ENCODE measurements around the gene AGPAT3.

GRCh38 chr21:43974791-43975468 is 109.9 kb downstream of the AGPAT3 start:
- TF ChIP-seq RAD21 (conservative IDR thresholded peaks at IDR 0.05 in 1 of 2, IDR thresholded peaks at IDR 0.05 in 1 of 2): no peak
- no peak for TF ChIP-seq CHD2 (IDR thresholded peaks at IDR 0.05; ENCODE audit: low read length, partially characterized antibody)
- no peak for TF ChIP-seq CBX2 (IDR thresholded peaks at IDR 0.05; ENCODE audit: borderline replicate concordance, low read depth)
- TF ChIP-seq CEBPB (IDR thresholded peaks at IDR 0.05): no peak
- TF ChIP-seq CTCF (IDR thresholded peaks at IDR 0.05): no peak
